ENCODE data around the gene PCSK4. TPM values are rescaled to one million over a fixed set of nuclear protein-coding genes. Genes with fewer than 3 reads are reported as not detected.

Gene PCSK4
- total RNA-seq, 1 experiment from 2014 or later = 9.1 TPM

DNA sequence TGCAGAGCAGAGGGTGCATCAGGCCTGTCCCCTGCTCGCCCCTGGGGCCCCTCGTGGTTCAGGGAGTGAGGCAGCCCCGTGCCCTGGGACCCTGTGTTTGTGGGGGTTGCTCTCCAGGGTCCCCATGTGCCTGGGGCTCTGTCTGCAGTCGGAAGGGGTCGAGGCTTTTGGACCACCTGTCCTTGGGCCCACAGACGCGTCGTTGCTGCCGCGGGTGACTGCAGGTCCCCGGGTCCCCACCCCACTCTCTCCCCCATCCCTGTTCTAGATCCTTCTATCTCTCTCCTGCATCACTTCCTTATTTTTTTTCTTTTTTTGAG lies 1.9 kb downstream of the PCSK4 start:
- Histone ChIP-seq H3K27ac (ENCODE audit: insufficient read length, low read depth, low read length) (no peak overlapping the region), H4K20me1 (ENCODE audit: control insufficient read depth, insufficient read depth, insufficient read length) (no peaks in the 10 kb centered on the region), H4K91ac (ENCODE audit: insufficient read length, low read depth, low read length) (no peak overlapping the region), H3K23ac (ENCODE audit: insufficient read length, low read depth, low read length) (no peak overlapping the region), H3K4me2 (ENCODE audit: insufficient read depth, insufficient read length, low read length) (no peak overlapping the region), H4K5ac (ENCODE audit: insufficient read length, low read depth, low read length) (no peak overlapping the region), H3K79me1 (ENCODE audit: insufficient read depth, low read depth, low read length, poor library complexity, severe bottlenecking) (no peaks in the 10 kb centered on the region), H3K4me1 (ENCODE audit: insufficient read depth, low read length) (no peaks in the 10 kb centered on the region), H2BK20ac (ENCODE audit: low read depth, low read length, poor library complexity, severe bottlenecking) (no peak overlapping the region), H2BK5ac (ENCODE audit: insufficient read length, low read length) (no peak overlapping the region), H2AK5ac (ENCODE audit: insufficient read length, low read length) (no peak overlapping the region), H3K18ac (ENCODE audit: insufficient read length, low read depth, low read length) (no peak overlapping the region), H2BK120ac (ENCODE audit: low read depth, low read length, poor library complexity, severe bottlenecking) (no peak overlapping the region), H3K9me3 (ENCODE audit: control insufficient read depth, low read depth, low read length) (no peaks in the 10 kb centered on the region), H4K8ac (replicated peaks; ENCODE audit: insufficient read length, low read depth, low read length) (no peak overlapping the region), H3K27me3 (ENCODE audit: insufficient read depth, low read length) (peaks cover 3% of the 10 kb centered on the region; the same call in 1 of the 2 replicates), H3K23me2 (ENCODE audit: insufficient read length, low read depth, low read length, poor library complexity, severe bottlenecking) (peaks cover 9% of the 10 kb centered on the region), H2BK15ac (ENCODE audit: low read depth, low read length) (no peak overlapping the region), H3K79me2 (ENCODE audit: insufficient read depth, low read length) (no peaks in the 10 kb centered on the region), H3K4ac (ENCODE audit: low read depth, low read length) (no peak overlapping the region), H3K9ac (ENCODE audit: extremely low read depth, insufficient read length, low read length) (no peak overlapping the region), H3K14ac (ENCODE audit: insufficient read depth, low read length) (no peak overlapping the region), H2BK12ac (ENCODE audit: insufficient read length, low read depth, low read length) (no peak overlapping the region), H2AFZ (ENCODE audit: low read length) (no peak overlapping the region), H3K56ac (ENCODE audit: insufficient read length, low read depth, low read length) (no peak overlapping the region), H3T11ph (ENCODE audit: low read length) (no peak overlapping the region)
- no peak overlapping the region for H3K27ac Mint-ChIP-seq
- TF ChIP-seq, protein P1, sequence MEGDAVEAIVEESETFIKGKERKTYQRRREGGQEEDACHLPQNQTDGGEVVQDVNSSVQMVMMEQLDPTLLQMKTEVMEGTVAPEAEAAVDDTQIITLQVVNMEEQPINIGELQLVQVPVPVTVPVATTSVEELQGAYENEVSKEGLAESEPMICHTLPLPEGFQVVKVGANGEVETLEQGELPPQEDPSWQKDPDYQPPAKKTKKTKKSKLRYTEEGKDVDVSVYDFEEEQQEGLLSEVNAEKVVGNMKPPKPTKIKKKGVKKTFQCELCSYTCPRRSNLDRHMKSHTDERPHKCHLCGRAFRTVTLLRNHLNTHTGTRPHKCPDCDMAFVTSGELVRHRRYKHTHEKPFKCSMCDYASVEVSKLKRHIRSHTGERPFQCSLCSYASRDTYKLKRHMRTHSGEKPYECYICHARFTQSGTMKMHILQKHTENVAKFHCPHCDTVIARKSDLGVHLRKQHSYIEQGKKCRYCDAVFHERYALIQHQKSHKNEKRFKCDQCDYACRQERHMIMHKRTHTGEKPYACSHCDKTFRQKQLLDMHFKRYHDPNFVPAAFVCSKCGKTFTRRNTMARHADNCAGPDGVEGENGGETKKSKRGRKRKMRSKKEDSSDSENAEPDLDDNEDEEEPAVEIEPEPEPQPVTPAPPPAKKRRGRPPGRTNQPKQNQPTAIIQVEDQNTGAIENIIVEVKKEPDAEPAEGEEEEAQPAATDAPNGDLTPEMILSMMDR (conservative IDR thresholded peaks at IDR 0.05) = no peak
- DNase-seq = no peak
- no peaks in the 10 kb centered on the region; a peak in 1 of 7 replicates for H3K36me3 Mint-ChIP-seq (ENCODE audit: insufficient read depth in 1 of 3, low read depth in 3 of 3)
- peaks cover 4 to 13% of the 10 kb centered on the region in 2 experiments for H3K4me1 Mint-ChIP-seq
- WGBS (ENCODE audit: extremely low coverage, insufficient read length, low lambda C conversion rate) = no CpG with 5 or more reads among the region's 11 CpGs
- H3K27me3 Mint-ChIP-seq (ENCODE audit: low read depth) = peaks cover 19% of the 10 kb centered on the region
- H3K4me3 Mint-ChIP-seq = no peak overlapping the region
- no peaks in the 10 kb centered on the region; a peak in 1 of 5 replicates for H3K9me3 Mint-ChIP-seq
